Measurements from ENCODE around the gene TMEM121.

GRCh38 chr14:105500036-105500725 is 26.2 kb upstream of the TMEM121 start:
- TF ChIP-seq CTCF (IDR thresholded peaks at IDR 0.05; ENCODE audit: insufficient read depth, low read depth, low read length), result no peak
- TF ChIP-seq EZH2 (IDR thresholded peaks at IDR 0.05; ENCODE audit: insufficient read depth, low read length), result no peak
